K562 (cell line): ENCODE data around the gene HEY2. TPM values are rescaled to one million over a fixed set of nuclear protein-coding genes. Genes with fewer than 3 reads are reported as not detected.
"Not testable (repeated sequence)": the region's sequence is repeated elsewhere in the genome, so short reads cannot be mapped to it uniquely, and the experiment has no call there.

Experiments used
- ATAC-seq: fragments of 200-7000 bp; cut with Tn5 transposase; 3 replicates; pipeline ENCODE4 v1.9.1; 2020; ENCODE audit warnings: moderate library complexity
- BruUV-seq: library from RNA; stranded (reverse); fragments of 400-500 nt; replicated peaks from 2 replicates; lab custom pipeline; 2021; lab: Mats Ljungman, UMichigan
- CTCF ChIA-PET: fragments of 300-600 bp; formaldehyde crosslinking; extraction: SDS; loops from one replicate; lab custom pipeline; 2021; ENCODE audit warnings: low intra/inter-chr PET ratio; lab: Yijun Ruan, JAX
- POLR2A ChIA-PET: fragments of 300-600, 350-650 bp; sonication (Branson Sonifier 250); formaldehyde crosslinking; extraction: SDS; loops from one replicate; lab custom pipeline; 2021; ENCODE audit warnings: antibody characterized with exemption, inconsistent platforms; lab: Yijun Ruan, JAX
- DNase-seq, 4 experiments: peaks; one replicate each; pipeline versions ENCODE4 v3.0.0 to v3.0.0-alpha.2; 2011 to 2018; ENCODE audit warnings: low spot score in 3 of 4, mixed read lengths in 3 of 4; ENCODE audit errors: extremely low read depth in 1 of 4
- FAIRE-seq: peaks from 2 replicates; lab custom pipeline; 2011; peaks lifted over from hg19 to GRCh38; lab: Jason Lieb, UNC
- H2AFZ ChIP-seq: 2 replicates; pipeline ENCODE4 v1.6.0; 2011; ENCODE audit warnings: low read depth, low read length, control low read depth, inconsistent platforms
- H3K27ac ChIP-seq: fragments of 200-600 bp; 3 replicates; pipeline ENCODE4 v1.8.0; 2011; ENCODE audit warnings: low read depth, mild to moderate bottlenecking, control low read depth, inconsistent platforms, low read length, moderate library complexity, mixed read lengths; ENCODE audit errors: extremely low read depth
- H3K27me3 ChIP-seq, 2 experiments: fragments of 300-600 bp in 1 of 2; 2 replicates in 1 of 2; 3 replicates in 1 of 2; pipeline versions ENCODE4 v1.6.0 to v1.8.0; 2011; ENCODE audit warnings: inconsistent platforms in 2 of 2, low read length in 2 of 2, mild to moderate bottlenecking in 1 of 2, mixed read lengths in 1 of 2, moderate library complexity in 1 of 2; ENCODE audit not compliant: control insufficient read depth in 2 of 2, insufficient read depth in 2 of 2
- H3K36me3 ChIP-seq: fragments of 300-600 bp; 3 replicates; pipeline ENCODE4 v1.8.0; 2011; ENCODE audit warnings: mild to moderate bottlenecking, low read length, inconsistent platforms; ENCODE audit not compliant: control insufficient read depth, insufficient read depth
- H3K4me1 ChIP-seq, 2 experiments: fragments of 200-600 bp in 1 of 2; replicated peaks in 1 of 2; 2 replicates in 1 of 2; 3 replicates in 1 of 2; pipeline versions ENCODE4 v1.5.1 to v1.8.0; 2011; ENCODE audit warnings: inconsistent platforms in 2 of 2, low read length in 2 of 2, mild to moderate bottlenecking in 1 of 2, mixed read lengths in 1 of 2, moderate library complexity in 1 of 2; ENCODE audit not compliant: control insufficient read depth in 2 of 2, insufficient read depth in 2 of 2
- H3K4me2 ChIP-seq: 2 replicates; pipeline ENCODE4 v1.6.1; 2011; ENCODE audit warnings: low read length, control low read depth, inconsistent platforms, mixed read lengths; ENCODE audit not compliant: insufficient read depth
- H3K4me3 ChIP-seq: fragments of 200-600 bp; sonication (generic), shearing (Covaris generic); 2 replicates; pipeline ENCODE4 v1.5.1; 2016; ENCODE audit warnings: control low read depth, inconsistent platforms
- H3K79me2 ChIP-seq: fragments of 200-600 bp; 3 replicates; pipeline ENCODE4 v1.8.0; 2011; ENCODE audit warnings: low read length, inconsistent platforms; ENCODE audit not compliant: control insufficient read depth, insufficient read depth
- H3K9ac ChIP-seq, 2 experiments: 2 replicates each; pipeline versions ENCODE4 v1.6.0 to v1.6.1; 2011; ENCODE audit warnings: low read depth in 2 of 2, low read length in 2 of 2, control low read depth in 1 of 2, inconsistent platforms in 1 of 2, mild to moderate bottlenecking in 1 of 2, mixed read lengths in 1 of 2; ENCODE audit not compliant: insufficient read depth in 1 of 2
- H3K9me1 ChIP-seq: one replicate; pipeline ENCODE4 v1.6.0; 2011; ENCODE audit warnings: inconsistent platforms, mild to moderate bottlenecking, low read length, moderate library complexity; ENCODE audit not compliant: control insufficient read depth, insufficient read depth
- H3K9me3 ChIP-seq: replicated peaks from 2 replicates; pipeline ENCODE4 v1.5.1; 2011; ENCODE audit warnings: low read depth, low read length, inconsistent platforms; ENCODE audit not compliant: control insufficient read depth, insufficient read depth
- H4K20me1 ChIP-seq: replicated peaks from 2 replicates; pipeline ENCODE4 v1.6.1; 2011; ENCODE audit warnings: low read length, inconsistent platforms, mixed read lengths; ENCODE audit not compliant: control insufficient read depth, insufficient read depth
- CEBPB ChIP-seq: fragments of 450-650 bp; IDR thresholded peaks from 2 replicates; pipeline ENCODE4 v1.6.1; 2016; ENCODE audit warnings: missing genetic modification characterization, missing compliant biosample characterization
- WGBS: fragments of 100-300 bp; shearing (Covaris generic); methylation state at CpG from one replicate; pipeline ENCODE4 v1.1.6; 2016; ENCODE audit warnings: low coverage, mixed read lengths; ENCODE audit not compliant: insufficient coverage; ENCODE audit errors: missing lambda C conversion rate; 5-methylcytosine and 5-hydroxymethylcytosine counted together
- in situ Hi-C: fragments of 300-500 bp; cut with MboI; formaldehyde crosslinking; loops from 4 replicates; pipeline ENCODE4 v1.15.0; 2018; ENCODE audit warnings: inconsistent platforms, mixed read lengths
- intact Hi-C: fragments of 100-400 bp; cut with micrococcal nuclease; formaldehyde crosslinking; loops from 2 replicates; pipeline ENCODE4 v1.14.2; 2022
- polyA plus RNA-seq, 8 experiments: library from polyadenylated mRNA; depleted of rRNA in 4 of 8; stranded (reverse) in 5 of 8; unstranded in 3 of 8; fragments of >200 nt; fragmentation: Nextera tagmentation in 2 of 8; fragmentation: Illumina TruSeq in 1 of 8; extraction: Ambion mirVana in 2 of 8; extraction: Trizol in 1 of 8; gene quantifications; 2 replicates each; pipeline versions ENCODE4 v1.2.1 to v1.2.3, GENCODE V29; 2011 to 2014; ENCODE audit warnings: inconsistent platforms in 1 of 8, missing spikeins in 1 of 8
- total RNA-seq, 7 experiments: library from RNA; depleted of rRNA in 6 of 7; stranded (reverse); fragments of >200 nt in 6 of 7; fragmentation: Illumina TruSeq in 2 of 7; extraction: Trizol in 2 of 7; gene quantifications; 2 replicates each; pipeline versions ENCODE4 v1.2.1 to v1.2.3, GENCODE V29; 2011 to 2021; ENCODE audit warnings: low replicate concordance in 1 of 7
- TF ChIP-seq, protein P1 (sequence below), 2 experiments: IDR thresholded peaks in 1 of 2; conservative IDR thresholded peaks in 1 of 2; 2 replicates each; pipeline ENCODE4 v1.6.1; 2016; ENCODE audit warnings: low read depth in 2 of 2, mild to moderate bottlenecking in 1 of 2, missing compliant biosample characterization in 1 of 2, missing genetic modification characterization in 1 of 2, moderate library complexity in 1 of 2
- TF ChIP-seq, protein P2 (sequence below): fragments of 450-650 bp; IDR thresholded peaks from 2 replicates; pipeline ENCODE4 v1.6.1; 2016

Gene HEY2
- total and polyA plus RNA-seq, 9 of the 15 experiments (the other 6 are each of a cell fraction or from before 2014, with no cell fraction given): 0.03 to 0.07 (median 0.06) TPM; not detected in 5

DNA sequence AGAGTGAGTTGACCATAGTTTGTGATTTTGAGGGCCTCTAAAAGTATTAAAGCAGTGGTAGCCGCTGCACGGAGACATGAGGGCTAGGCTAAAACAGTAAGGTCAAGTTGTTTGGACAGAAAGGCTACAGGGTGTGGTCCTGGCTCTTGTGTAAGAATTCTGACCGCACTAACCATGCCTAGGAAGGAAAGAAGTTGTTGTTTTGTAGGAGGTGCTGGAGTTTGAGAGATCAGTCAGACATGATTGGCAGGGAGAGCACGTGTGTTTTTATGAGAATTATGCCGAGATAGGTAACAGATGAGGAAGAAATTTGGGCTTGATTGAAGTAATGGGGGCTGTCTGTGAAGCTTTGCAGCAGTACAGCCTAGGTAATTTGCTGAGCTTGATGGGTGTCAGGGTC is 45.5 kb upstream of the HEY2 start:
- H3K4me3 ChIP-seq, H3K9me3 ChIP-seq, H3K9ac ChIP-seq, H4K20me1 ChIP-seq, DNase-seq, FAIRE-seq, BruUV-seq, H3K27me3 ChIP-seq, H3K36me3 ChIP-seq, H3K9me1 ChIP-seq, H3K4me2 ChIP-seq, ATAC-seq, H2AFZ ChIP-seq, CTCF ChIA-PET, H3K79me2 ChIP-seq, intact Hi-C loops, in situ Hi-C loops, H3K4me1 ChIP-seq, H3K27ac ChIP-seq, POLR2A ChIA-PET: not testable (repeated sequence)
- TF ChIP-seq, protein P1, sequence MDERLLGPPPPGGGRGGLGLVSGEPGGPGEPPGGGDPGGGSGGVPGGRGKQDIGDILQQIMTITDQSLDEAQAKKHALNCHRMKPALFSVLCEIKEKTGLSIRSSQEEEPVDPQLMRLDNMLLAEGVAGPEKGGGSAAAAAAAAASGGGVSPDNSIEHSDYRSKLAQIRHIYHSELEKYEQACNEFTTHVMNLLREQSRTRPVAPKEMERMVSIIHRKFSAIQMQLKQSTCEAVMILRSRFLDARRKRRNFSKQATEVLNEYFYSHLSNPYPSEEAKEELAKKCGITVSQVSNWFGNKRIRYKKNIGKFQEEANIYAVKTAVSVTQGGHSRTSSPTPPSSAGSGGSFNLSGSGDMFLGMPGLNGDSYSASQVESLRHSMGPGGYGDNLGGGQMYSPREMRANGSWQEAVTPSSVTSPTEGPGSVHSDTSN (CRISPR knock-in tag; IDR thresholded peaks at IDR 0.05; ENCODE audit: low read depth): not testable (repeated sequence)
- TF ChIP-seq, protein P1 (tag; conservative IDR thresholded peaks at IDR 0.05; ENCODE audit: low read depth): 0 out of 2 replicates have a peak, but pooled peaks have one; percentile 9
- TF ChIP-seq, protein P2, sequence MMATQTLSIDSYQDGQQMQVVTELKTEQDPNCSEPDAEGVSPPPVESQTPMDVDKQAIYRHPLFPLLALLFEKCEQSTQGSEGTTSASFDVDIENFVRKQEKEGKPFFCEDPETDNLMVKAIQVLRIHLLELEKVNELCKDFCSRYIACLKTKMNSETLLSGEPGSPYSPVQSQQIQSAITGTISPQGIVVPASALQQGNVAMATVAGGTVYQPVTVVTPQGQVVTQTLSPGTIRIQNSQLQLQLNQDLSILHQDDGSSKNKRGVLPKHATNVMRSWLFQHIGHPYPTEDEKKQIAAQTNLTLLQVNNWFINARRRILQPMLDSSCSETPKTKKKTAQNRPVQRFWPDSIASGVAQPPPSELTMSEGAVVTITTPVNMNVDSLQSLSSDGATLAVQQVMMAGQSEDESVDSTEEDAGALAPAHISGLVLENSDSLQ: peak; percentile 74
- peak; percentile 58 for TF ChIP-seq CEBPB (tag)
- 4% methylated on average over 5 of the region's 5 CpGs for WGBS
